ENCODE data around the gene HACD4.

HACD4 gene

DNA sequence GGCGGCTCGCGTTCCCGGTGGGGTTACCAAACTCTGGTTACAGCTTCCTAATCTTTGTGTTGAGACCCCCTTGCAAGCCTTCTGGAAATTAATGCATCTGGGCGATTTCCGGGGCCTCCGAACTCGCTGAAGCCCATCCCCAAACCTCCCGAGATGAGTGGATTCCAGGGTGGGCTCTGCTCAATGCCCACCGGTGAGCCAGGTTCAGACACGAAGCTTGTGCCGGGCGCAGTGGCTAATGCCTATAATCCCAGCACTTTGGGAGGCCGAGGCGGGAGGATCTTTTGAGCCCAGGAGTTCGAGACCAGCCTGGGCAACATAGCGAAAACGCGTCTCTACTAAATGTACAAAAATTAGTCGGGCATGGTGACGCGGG, 356 bp upstream of the HACD4 start:
- no peak for ATAC-seq
- peak overlapping the region; percentile 67 for H3K4me3 Mint-ChIP-seq
- peaks cover 25% of the 10 kb centered on the region for H3K4me1 Mint-ChIP-seq
- H3K9me3 Mint-ChIP-seq = no peaks in the 10 kb centered on the region
- H3K27me3 Mint-ChIP-seq = no peaks in the 10 kb centered on the region
- no peak for DNase-seq
- peak overlapping the region; percentile 79 for H3K27ac Mint-ChIP-seq
- peaks cover 4% of the 10 kb centered on the region for H3K36me3 Mint-ChIP-seq (ENCODE audit: low read depth)

DNA sequence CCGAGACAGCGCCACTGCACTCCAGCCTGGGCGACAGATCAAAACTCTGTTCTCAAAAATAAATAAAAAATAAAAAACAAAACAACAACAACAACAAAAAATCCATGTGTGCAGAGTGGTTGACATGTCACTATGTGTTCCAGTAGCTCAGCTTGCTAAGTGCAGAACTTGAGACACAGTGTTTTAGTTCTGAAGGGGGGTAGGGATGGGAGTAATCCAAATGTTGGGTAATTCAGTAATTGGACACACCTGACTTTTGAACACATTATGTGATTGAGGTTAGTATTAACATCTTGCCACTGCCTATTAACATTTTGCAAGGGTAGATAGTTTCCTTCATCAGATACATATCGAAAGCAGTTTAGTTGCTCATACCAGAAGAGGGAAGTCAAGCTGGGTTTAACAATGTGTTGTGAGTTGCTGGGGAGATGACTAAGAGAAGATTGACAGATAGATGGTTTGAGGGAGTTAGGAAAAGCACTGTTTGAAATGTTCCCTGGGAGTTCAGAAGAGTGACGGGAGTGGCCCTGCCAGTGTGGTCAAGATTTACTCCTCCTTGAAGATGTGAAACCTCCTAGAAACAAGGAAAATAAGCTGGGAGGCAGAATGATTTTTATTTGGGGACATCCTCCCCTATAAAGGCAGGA, 928 bp downstream of the HACD4 start:
- Mint-ChIP-seq H3K27me3 (no peaks in the 10 kb centered on the region), H3K9me3 (no peaks in the 10 kb centered on the region), H3K4me3 (no peak overlapping the region), H3K27ac (no peak overlapping the region), H3K36me3 (ENCODE audit: low read depth) (peaks cover 4% of the 10 kb centered on the region), H3K4me1 (peaks cover 25% of the 10 kb centered on the region)
- peak; percentile 84 for ATAC-seq
- DNase-seq = peak; percentile 12

DNA sequence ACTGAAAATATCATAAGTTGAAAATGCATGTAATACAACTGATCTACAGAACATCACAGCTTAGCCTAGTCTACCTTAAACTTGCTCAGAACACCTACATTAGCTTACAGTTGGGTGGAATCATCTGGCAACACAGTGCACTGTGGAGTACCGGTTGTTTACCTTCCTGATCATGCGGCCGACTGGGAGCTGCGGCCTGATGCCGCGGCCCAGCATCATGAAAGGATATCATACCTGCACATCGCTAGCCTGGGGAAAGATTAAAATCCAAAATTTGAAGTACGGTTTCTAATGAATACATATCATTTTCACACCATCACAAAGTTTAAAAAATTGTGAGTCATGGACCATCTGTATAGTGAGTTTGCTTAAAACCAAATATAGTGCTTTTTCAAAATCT, 1.8 kb downstream of the HACD4 start:
- H3K27me3 Mint-ChIP-seq = no peaks in the 10 kb centered on the region
- ATAC-seq = no peak
- H3K27ac Mint-ChIP-seq = no peak overlapping the region
- DNase-seq = no peak
- H3K4me3 Mint-ChIP-seq = no peak overlapping the region
- peaks cover 4% of the 10 kb centered on the region for H3K36me3 Mint-ChIP-seq (ENCODE audit: low read depth)
- peaks cover 27% of the 10 kb centered on the region for H3K4me1 Mint-ChIP-seq
- no peaks in the 10 kb centered on the region for H3K9me3 Mint-ChIP-seq

DNA sequence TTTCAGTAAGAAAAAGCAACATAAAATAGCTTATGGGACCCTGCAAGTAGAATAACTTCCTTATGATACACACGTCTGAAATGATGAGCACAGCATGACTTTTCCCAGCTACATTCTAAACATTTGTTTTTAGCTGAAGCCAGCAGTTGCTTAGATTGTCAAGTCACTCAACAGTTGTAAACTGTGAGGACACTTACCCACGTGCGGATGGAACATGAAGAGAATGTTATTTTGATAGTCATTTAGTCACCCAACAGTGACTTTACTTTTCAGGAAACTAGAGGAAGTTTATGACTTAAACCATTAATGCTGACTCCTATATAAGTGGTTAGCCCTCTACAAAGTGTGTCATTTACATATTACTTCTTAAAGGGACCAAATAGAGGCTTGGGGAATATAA, 3.0 kb downstream of the HACD4 start:
- H3K36me3 Mint-ChIP-seq (ENCODE audit: low read depth) = peaks cover 10% of the 10 kb centered on the region
- no peaks in the 10 kb centered on the region for H3K27me3 Mint-ChIP-seq
- H3K9me3 Mint-ChIP-seq = no peaks in the 10 kb centered on the region
- ATAC-seq = no peak
- peaks cover 35% of the 10 kb centered on the region for H3K4me1 Mint-ChIP-seq
- DNase-seq = no peak
- H3K4me3 Mint-ChIP-seq = no peak overlapping the region
- no peak overlapping the region for H3K27ac Mint-ChIP-seq

DNA sequence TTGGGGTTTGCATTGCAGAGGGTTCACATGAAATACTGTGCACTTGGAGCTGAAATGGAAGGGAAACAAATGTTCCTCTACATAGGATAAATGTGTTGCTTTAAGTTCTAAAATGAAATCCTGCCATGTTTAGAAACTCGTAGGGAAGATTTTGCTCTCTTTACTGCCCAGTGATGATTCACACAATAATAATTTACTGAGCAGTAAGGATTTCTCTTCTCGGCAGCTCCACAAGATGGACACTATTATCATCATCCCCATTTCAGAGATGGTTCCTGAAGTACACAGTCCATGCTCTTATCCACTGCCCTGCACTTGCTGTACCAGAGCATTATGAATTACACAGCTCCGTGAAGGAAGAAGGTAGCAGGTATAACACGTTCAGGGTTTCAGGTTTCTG, 4.1 kb downstream of the HACD4 start:
- Mint-ChIP-seq H3K4me1 (peaks cover 29% of the 10 kb centered on the region), H3K4me3 (no peak overlapping the region), H3K27me3 (no peaks in the 10 kb centered on the region), H3K27ac (no peak overlapping the region), H3K36me3 (ENCODE audit: low read depth) (peaks cover 10% of the 10 kb centered on the region), H3K9me3 (peaks cover 1% of the 10 kb centered on the region)
- ATAC-seq = no peak
- no peak for DNase-seq

DNA sequence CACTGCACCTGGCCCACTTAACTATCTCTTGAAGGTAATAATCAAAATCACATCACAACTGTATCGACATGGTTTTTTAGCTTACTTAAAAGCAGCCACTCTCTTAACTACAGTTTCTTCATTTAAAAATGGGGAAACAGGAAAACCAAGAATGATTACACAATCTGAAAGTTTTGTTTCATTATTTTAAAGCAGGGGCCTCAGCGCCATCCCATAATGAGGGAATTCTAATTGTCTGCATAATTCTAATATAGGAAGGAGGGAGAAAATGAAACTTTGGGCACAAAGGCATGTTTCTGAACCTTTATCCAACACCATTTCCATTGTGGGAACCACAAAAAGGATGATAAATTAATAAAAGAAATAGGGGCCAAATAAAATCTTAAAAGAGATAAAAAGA, 7.6 kb downstream of the HACD4 start:
- no peak overlapping the region for H3K27ac Mint-ChIP-seq
- no peaks in the 10 kb centered on the region for H3K27me3 Mint-ChIP-seq
- H3K9me3 Mint-ChIP-seq = peaks cover 4% of the 10 kb centered on the region
- peaks cover 19% of the 10 kb centered on the region for H3K4me1 Mint-ChIP-seq
- ATAC-seq (no peak), DNase-seq (no peak)
- no peak overlapping the region for H3K4me3 Mint-ChIP-seq
- H3K36me3 Mint-ChIP-seq (ENCODE audit: low read depth) = peaks cover 16% of the 10 kb centered on the region

DNA sequence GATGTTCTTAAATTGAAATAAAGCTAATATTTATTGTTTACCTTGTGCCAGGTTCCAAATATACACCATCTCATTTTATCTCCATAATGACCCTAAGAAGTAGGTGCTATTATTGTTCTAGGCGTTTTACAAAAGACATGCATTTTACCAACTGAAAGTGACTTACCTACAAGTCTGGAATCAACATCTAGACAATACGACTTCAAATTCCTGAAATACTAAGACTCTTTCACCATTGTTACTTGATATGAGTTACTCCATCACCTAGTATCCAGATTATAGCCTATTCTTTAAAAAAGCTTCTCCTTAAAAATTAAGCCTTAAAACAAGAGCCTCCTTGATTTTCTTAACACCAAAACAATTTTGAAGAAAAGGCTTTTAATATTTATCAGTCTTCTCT, 13.3 kb downstream of the HACD4 start:
- ATAC-seq (no peak), DNase-seq (no peak)
- H3K27ac Mint-ChIP-seq = no peak overlapping the region
- H3K27me3 Mint-ChIP-seq = no peaks in the 10 kb centered on the region
- peaks cover 28% of the 10 kb centered on the region for H3K36me3 Mint-ChIP-seq (ENCODE audit: low read depth)
- peaks cover 5% of the 10 kb centered on the region for H3K4me1 Mint-ChIP-seq
- peaks cover 4% of the 10 kb centered on the region for H3K9me3 Mint-ChIP-seq
- H3K4me3 Mint-ChIP-seq = no peak overlapping the region

DNA sequence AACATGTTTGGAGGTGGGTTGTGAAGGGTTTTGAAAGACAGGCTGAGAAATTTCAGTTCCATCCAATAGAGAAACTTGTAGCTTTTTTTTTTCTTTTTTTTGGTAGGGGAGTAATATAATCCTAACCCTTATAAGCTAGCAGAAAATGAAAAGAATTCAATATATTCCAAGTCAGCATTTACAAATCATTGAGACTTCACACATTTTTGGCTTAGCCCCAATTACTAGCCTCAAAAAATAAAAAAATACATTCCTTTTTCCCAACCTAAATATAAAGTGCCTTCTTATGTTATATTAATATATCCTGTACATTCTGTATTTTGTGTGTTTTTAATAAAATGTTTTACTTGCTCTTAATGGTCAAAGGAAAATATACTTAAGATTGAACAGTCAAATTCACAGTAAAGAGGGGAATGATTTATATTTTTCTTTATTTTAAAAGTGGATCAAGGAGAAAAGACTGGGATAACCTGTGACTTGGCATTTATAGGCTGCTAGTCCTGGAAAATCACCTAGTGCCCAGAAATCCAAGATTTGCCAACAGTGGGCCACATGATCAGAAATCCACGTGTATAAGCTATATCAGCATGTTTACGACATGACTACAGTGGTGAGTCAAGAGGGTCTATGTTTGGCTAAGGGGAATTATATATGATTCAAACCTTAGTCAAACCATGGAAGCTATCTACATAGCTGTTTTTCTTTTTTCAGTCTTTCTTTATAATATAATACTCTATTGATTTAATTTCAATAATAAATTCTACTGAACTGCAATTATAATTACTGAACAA, 14.5 kb downstream of the HACD4 start:
- ATAC-seq = no peak
- no peak for DNase-seq
- H3K4me3 Mint-ChIP-seq = no peak overlapping the region
- H3K36me3 Mint-ChIP-seq (ENCODE audit: low read depth) = peaks cover 27% of the 10 kb centered on the region
- H3K27me3 Mint-ChIP-seq = no peaks in the 10 kb centered on the region
- no peaks in the 10 kb centered on the region for H3K9me3 Mint-ChIP-seq
- no peak overlapping the region for H3K27ac Mint-ChIP-seq
- peaks cover 3% of the 10 kb centered on the region for H3K4me1 Mint-ChIP-seq

DNA sequence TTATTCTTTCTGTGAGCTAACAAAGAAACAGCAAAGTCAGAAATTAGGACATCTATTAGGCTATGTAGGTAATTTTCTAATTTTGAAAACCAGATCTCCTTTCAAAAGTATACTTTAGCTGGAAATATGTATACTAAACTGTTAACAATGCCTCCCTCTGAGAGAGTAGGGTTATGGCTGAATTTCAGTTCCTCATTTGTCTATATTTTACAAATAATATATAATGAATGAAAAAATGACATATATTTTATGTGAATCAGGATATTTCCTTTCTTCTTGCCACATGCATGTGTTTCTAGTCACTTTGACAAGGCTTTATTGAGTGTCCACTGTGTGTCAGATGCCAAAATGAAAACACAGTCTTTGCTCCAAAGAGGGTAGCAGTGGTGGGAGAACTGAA, 15.4 kb downstream of the HACD4 start:
- DNase-seq (no peak), ATAC-seq (no peak)
- Mint-ChIP-seq H3K9me3 (no peaks in the 10 kb centered on the region), H3K27me3 (no peaks in the 10 kb centered on the region), H3K27ac (no peak overlapping the region), H3K4me3 (no peak overlapping the region), H3K36me3 (ENCODE audit: low read depth) (peaks cover 28% of the 10 kb centered on the region), H3K4me1 (peaks cover 3% of the 10 kb centered on the region)

DNA sequence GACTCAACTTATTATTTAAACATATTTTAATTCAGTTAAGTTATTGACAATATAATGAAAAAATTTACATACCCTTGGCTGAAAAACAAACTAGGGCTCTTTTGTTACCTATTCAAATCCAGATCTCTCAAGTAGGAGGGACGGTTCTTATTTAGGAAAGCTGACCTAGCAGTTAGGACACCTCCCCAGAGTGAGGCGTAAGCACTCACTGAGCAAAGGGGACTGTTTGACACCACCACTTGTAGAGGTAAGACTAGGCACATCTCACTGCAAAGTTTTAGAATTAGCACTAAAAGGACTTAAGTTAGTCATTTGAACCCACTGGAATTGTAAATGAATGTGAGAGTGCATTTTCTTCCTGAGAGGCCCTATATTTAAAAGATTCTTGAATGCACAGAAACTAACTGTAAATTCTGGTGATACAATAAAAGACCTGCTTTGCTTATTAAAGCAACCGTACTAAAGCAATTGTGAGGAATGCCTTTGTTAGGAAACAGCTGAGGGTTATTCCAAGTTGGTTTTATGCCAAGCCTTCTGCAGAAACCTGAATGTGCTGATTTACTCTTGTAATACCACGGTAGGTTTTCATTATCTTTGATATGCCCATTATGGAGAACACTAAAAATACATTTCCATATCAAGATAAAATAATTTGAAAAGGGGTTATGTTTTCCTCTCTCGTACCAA, 16.2 kb downstream of the HACD4 start:
- Mint-ChIP-seq H3K36me3 (ENCODE audit: low read depth) (peaks cover 28% of the 10 kb centered on the region), H3K4me3 (no peak overlapping the region), H3K27me3 (no peaks in the 10 kb centered on the region), H3K27ac (no peak overlapping the region), H3K9me3 (no peaks in the 10 kb centered on the region), H3K4me1 (peaks cover 3% of the 10 kb centered on the region)
- DNase-seq (no peak), ATAC-seq (no peak)

DNA sequence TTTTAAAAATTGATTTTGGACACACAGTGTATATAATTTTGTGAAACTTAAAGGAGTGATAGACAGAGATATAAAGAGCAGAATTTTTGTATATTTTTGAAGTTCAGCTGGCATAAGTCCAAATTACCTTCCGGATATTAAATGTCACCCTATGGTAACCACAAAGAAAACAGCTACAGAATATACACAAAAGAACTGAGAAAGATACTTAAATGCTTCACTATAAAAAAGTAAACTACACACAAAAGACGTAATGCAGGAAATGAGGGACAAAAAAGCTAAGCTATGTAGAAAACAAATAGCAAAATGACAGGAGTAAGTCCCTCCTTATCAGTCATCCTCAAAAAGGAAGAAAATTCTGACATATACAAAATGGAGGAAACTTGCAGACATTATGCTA, 29.4 kb downstream of the HACD4 start:
- DNase-seq = no peak

DNA sequence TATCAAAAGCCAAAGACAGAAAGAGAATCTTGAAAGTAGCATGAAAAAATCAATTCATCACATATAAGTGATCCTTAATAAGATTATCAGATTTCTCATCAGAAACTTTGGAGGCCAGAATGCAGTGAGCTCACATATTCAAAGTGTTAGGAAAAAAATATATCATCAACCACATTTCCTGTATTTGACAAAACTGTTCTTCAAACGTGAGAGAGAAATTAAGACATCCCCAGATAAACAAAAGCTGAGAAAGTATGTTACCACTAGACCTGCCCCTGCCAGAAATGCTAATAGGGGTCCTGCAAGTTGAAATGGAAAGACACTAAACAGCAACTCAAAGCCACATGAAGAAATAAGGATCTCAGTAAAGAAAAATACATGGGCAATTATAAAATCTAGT, 29.9 kb downstream of the HACD4 start:
- Mint-ChIP-seq H3K27me3 (no peaks in the 10 kb centered on the region), H3K4me1 (peaks cover 29% of the 10 kb centered on the region), H3K9me3 (peaks cover 21% of the 10 kb centered on the region), H3K27ac (peak overlapping the region; percentile 61), H3K4me3 (peak overlapping the region; percentile 9), H3K36me3 (ENCODE audit: low read depth) (peaks cover 40% of the 10 kb centered on the region)
- peak; percentile 66 for ATAC-seq
- no peak for DNase-seq

More for the DNA sequence above, 29.4 kb downstream of the HACD4 start:
- Mint-ChIP-seq H3K9me3 (peaks cover 21% of the 10 kb centered on the region), H3K36me3 (ENCODE audit: low read depth) (peaks cover 43% of the 10 kb centered on the region), H3K4me1 (peaks cover 25% of the 10 kb centered on the region), H3K27ac (peak overlapping the region; percentile 61), H3K4me3 (no peak overlapping the region), H3K27me3 (no peaks in the 10 kb centered on the region)
- ATAC-seq = no peak

DNA sequence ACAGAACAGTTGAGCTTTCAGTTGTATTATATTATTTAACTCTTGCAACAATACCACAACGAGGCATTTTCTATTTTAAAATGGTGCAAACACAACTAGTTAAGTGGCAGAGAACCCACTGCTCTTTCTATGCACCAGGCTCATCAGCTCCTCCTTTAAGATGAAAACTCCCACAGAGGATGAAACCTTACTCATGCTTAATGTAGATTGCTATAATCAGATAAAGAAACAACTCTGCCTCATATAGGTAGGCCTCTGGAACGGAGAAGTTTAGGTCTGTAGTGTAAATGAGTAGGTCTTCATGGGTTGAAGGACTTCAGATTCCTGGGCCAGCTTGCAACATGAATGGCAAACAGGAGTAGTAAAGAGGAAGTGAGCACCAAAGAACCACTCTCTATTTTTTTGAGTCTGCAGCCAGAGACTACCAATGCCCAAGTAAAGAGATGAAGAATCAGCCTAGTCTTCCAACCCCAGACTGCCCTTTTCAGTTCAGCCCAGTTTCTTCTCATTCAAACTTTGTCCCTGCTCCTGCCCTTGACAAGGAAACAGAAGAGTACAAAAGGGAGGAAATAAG, 33.9 kb downstream of the HACD4 start:
- DNase-seq = no peak
- Mint-ChIP-seq H3K9me3 (peaks cover 21% of the 10 kb centered on the region), H3K27me3 (no peaks in the 10 kb centered on the region), H3K27ac (no peak overlapping the region), H3K4me1 (peaks cover 36% of the 10 kb centered on the region), H3K36me3 (ENCODE audit: low read depth) (peaks cover 46% of the 10 kb centered on the region), H3K4me3 (no peak overlapping the region)
- ATAC-seq = peak; percentile 72

DNA sequence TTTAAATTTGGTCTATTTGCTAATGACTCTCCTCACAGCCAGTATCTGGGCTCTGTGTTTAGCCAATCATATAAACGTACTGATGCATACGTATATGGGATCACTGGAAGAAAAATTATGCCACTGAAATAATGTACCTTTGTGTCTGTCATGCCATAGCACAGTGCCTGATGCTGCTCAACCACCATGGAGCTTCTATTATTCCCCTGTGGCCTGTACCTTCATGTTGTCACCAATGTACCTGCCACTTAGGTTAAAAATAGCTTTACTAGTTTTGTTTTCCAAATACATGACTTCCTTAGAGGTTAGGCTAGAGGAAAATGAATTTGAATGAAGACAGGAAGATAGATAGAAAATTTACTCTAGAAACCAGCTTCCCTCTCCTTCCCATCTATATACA, 34.6 kb downstream of the HACD4 start:
- no peaks in the 10 kb centered on the region for H3K27me3 Mint-ChIP-seq
- H3K27ac Mint-ChIP-seq = no peak overlapping the region
- H3K4me3 Mint-ChIP-seq = no peak overlapping the region
- peaks cover 29% of the 10 kb centered on the region for H3K4me1 Mint-ChIP-seq
- peaks cover 15% of the 10 kb centered on the region for H3K9me3 Mint-ChIP-seq
- DNase-seq (no peak), ATAC-seq (no peak)
- H3K36me3 Mint-ChIP-seq (ENCODE audit: low read depth) = peaks cover 49% of the 10 kb centered on the region

DNA sequence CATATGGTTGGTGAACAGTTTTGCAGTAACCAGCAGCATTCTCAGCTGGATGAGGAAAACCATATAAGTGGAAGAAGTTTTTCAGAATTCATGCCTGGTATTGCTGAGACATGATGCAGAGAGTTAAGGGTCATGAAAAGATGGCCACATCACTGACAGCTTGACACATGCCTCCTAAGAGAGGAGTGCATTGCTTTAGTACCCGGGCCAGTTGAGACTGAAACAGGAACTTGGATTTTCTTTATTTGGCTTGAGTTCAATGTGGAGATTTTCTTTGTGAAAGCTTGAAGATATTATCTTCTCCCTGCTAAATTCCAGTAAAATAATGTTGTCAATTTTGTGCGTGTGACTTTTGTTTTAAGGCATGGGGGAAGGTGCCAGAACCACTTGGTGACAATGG, 35.8 kb downstream of the HACD4 start:
- no peak overlapping the region for H3K4me3 Mint-ChIP-seq
- no peak overlapping the region for H3K27ac Mint-ChIP-seq
- H3K36me3 Mint-ChIP-seq (ENCODE audit: low read depth) = peaks cover 48% of the 10 kb centered on the region
- no peaks in the 10 kb centered on the region for H3K27me3 Mint-ChIP-seq
- ATAC-seq (no peak), DNase-seq (no peak)
- peaks cover 19% of the 10 kb centered on the region for H3K4me1 Mint-ChIP-seq
- peaks cover 4% of the 10 kb centered on the region for H3K9me3 Mint-ChIP-seq
